ENCODE data around the gene PRDM15.

Gene PRDM15

DNA sequence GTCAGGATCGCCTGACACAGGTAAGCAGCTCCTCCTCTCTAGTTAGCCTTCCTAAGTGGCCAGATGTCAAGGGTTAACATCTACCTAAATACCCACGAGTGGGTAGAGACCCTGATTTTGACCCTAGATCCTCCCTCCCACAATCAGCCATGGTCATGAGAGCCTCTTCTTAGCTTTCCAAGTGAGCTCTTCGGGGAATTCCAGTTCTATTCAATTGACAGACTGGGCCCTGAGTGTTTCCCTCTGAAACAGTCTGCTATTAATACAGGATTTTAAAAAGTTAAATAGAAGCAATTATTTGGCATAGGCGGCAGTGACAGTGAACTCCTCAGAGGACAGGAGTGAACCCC is 46.6 kb upstream of the PRDM15 start:
- POLR2A ChIA-PET (ENCODE audit: low non-redundant PET) = no interaction called here
- TF ChIP-seq, protein P1, sequence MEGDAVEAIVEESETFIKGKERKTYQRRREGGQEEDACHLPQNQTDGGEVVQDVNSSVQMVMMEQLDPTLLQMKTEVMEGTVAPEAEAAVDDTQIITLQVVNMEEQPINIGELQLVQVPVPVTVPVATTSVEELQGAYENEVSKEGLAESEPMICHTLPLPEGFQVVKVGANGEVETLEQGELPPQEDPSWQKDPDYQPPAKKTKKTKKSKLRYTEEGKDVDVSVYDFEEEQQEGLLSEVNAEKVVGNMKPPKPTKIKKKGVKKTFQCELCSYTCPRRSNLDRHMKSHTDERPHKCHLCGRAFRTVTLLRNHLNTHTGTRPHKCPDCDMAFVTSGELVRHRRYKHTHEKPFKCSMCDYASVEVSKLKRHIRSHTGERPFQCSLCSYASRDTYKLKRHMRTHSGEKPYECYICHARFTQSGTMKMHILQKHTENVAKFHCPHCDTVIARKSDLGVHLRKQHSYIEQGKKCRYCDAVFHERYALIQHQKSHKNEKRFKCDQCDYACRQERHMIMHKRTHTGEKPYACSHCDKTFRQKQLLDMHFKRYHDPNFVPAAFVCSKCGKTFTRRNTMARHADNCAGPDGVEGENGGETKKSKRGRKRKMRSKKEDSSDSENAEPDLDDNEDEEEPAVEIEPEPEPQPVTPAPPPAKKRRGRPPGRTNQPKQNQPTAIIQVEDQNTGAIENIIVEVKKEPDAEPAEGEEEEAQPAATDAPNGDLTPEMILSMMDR (conservative IDR thresholded peaks at IDR 0.05; ENCODE audit: low read depth) = no peak
- H3K27ac ChIP-seq = peak overlapping the region; percentile 76
- CTCF ChIA-PET = interaction anchor here (0.5 to 0.6 kb wide), 2 partner anchors 49 to 176 kb away, joined by 3 read pairs; no protein-coding TSS in a partner anchor
- DNase-seq (ENCODE audit: low spot score) = no peak

DNA sequence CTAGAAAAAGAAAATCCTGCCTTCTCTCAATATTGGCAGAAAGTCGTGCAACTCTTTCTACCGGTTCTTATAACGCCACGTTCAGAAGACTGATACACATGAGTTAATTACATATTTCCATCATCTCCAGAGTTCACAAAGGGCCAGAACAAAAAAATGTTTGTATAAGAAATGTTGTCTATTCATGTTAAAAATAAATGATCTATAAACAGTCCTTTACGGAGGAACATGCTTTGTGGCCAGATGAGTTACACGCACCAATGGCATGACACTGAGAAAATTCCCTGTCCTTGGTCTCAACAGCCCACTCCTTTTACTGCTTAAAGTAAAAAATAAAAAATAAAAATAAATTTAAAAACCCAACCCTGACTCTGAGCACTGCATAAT is 45.2 kb upstream of the PRDM15 start:
- TF ChIP-seq, protein P1 (conservative IDR thresholded peaks at IDR 0.05; ENCODE audit: low read depth) = no peak
- peak overlapping the region; percentile 42; the same call in 1 of the 2 replicates for H3K27ac ChIP-seq
- ChIA-PET POLR2A (ENCODE audit: low non-redundant PET) (no interaction called here), CTCF (interaction anchor here (0.7 to 0.9 kb wide), 3 partner anchors 65 to 184 kb away, joined by 3 read pairs; no protein-coding TSS in a partner anchor)
- no peak for DNase-seq (ENCODE audit: low spot score)

DNA sequence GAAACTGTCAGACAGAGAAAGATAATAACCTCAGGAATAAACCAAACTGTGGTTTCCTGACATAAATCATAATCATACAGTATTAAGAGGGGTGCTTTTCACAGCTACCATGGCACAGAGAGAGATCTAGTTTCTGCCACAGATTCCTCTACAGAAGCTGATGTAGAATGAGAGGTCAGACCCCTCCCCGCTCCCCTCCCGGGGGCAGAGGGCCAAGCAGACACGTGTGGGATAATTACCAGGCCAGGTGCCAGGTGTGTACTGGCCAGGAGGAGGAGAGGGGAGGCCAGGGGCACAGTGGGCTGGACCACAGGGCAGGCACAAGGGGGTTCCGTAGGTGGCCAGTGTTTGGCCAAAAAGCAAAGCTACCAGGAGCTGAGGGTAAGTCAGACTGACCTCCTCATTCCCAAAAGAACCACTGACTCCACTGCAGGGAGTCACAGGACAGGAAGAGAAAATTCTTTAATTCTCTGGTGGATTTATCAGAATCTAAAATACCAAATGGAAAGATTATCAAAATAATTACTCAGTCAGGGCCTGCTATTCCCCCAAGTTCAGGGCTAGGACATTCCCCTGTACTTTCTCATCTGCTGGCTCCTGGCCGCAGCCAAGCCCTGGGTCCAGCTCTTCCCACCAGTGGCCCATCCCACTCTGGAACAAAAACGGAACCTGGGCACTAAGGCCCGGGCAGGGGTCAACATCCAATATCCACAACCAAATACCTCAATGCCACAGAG is 44.7 kb upstream of the PRDM15 start:
- CTCF ChIA-PET = interaction anchor here (0.7 to 0.9 kb wide), 4 partner anchors 64 to 184 kb away, joined by 3 to 4 read pairs (median 3); no protein-coding TSS in a partner anchor
- DNase-seq (ENCODE audit: low spot score) = no peak
- peak overlapping the region; percentile 42 for H3K27ac ChIP-seq
- POLR2A ChIA-PET (ENCODE audit: low non-redundant PET) = no interaction called here
- TF ChIP-seq, protein P1 (conservative IDR thresholded peaks at IDR 0.05; ENCODE audit: low read depth) = no peak

DNA sequence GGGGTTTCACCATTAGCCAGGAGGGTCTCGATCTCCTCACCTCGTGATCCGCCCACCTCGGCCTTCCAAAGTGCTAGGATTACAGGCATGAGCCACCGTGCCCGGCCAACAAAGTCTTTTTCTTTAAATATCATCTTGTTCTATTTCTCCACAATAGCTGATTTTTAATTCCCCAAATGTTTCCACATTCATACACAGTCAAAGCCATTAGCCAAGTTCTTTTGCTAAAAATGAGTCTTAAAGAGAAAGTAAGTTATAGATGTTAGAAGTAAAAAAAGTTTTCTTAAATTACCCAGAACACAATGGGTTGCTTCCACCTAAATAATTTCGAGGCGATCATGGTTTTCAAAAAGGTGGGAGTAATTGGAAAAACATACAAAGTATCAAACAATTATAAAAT is 44.0 kb upstream of the PRDM15 start:
- no peak for DNase-seq (ENCODE audit: low spot score)
- no peak overlapping the region for H3K27ac ChIP-seq
- POLR2A ChIA-PET (ENCODE audit: low non-redundant PET) = no interaction called here
- TF ChIP-seq, protein P1 (conservative IDR thresholded peaks at IDR 0.05; ENCODE audit: low read depth) = no peak
- CTCF ChIA-PET = interaction anchor here (0.7 kb wide), 1 partner anchor 184 kb away, joined by 4 read pairs; no protein-coding TSS in a partner anchor

DNA sequence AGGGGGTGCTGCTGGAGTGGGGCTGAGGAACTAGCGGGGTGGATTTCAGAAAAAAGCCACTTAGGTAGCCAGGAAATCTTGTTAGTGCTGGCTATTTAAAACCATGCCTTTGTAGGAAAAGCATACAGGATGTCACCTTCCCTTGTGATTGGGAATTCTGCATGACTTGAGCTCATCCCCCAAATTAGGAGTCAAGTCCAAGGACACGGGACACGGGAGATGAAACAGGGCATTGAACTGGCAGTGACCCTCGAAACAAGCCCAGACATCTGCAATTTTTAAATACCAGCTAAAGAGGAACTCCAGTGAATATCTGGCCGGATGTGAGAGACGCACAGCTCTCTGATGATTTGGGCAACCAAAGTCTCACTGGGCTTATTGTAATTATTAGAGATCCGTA is 41.9 kb upstream of the PRDM15 start:
- TF ChIP-seq, protein P1 (conservative IDR thresholded peaks at IDR 0.05; ENCODE audit: low read depth) = no peak
- ChIA-PET CTCF (interaction anchor here (0.7 kb wide), 1 partner anchor 89 kb away, joined by 4 read pairs; no protein-coding TSS in a partner anchor), POLR2A (ENCODE audit: low non-redundant PET) (no interaction called here)
- no peak for DNase-seq (ENCODE audit: low spot score)
- H3K27ac ChIP-seq = no peak overlapping the region

DNA sequence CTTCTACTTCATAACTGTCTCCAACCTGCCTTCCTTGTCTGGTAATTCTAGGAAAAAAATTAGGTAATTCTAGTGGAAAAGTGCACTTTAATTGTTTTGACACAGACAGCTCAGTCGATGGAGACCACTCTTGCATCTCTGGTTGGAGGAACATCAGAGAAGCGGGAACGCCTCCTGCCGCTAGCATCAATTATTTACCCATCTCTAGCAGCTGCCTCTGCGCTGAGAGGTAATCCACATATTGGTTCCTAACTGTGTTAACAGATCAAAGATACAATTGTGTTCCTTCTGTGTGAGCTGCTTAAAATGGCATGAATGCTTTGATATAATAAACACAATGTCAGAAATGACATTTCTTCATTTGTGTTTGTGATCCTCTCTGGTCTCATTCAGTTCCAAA is 41.3 kb upstream of the PRDM15 start:
- POLR2A ChIA-PET (ENCODE audit: low non-redundant PET) = no interaction called here
- TF ChIP-seq, protein P1 (conservative IDR thresholded peaks at IDR 0.05; ENCODE audit: low read depth) = no peak
- CTCF ChIA-PET = interaction anchor here (0.7 kb wide), 1 partner anchor 89 kb away, joined by 4 read pairs; no protein-coding TSS in a partner anchor
- H3K27ac ChIP-seq = no peak overlapping the region
- no peak for DNase-seq (ENCODE audit: low spot score)

Data from RWPE1 (cell line).